ENCODE results near the gene SRPX.
A peak's percentile ranks its signal among the peaks of the same experiment; 100 is the strongest.

- TF ChIP-seq CTCF (IDR thresholded peaks at IDR 0.05) (peak in 1 of 7 experiments; percentile 15), POLR2A (IDR thresholded peaks at IDR 0.05) (no peak), POLR2AphosphoS5 (IDR thresholded peaks at IDR 0.05) (no peak)
Observed at GRCh38 chrX:38220024-38220414, 652 bp downstream of the SRPX start.

Data from stomach (tissue), 4 donors.